Fibroblast of villous mesenchyme (primary cell): Measurements from ENCODE around the gene RRP36. TPM values are rescaled to one million over a fixed set of nuclear protein-coding genes. Genes with fewer than 3 reads are reported as not detected.

Source experiments
- DNase-seq: peaks from one replicate; pipeline ENCODE4 v3.0.0-alpha.2; 2010; ENCODE audit warnings: low read depth
- H3K4me3 ChIP-seq: 2 replicates; pipeline ENCODE4 v1.5.1; 2011; ENCODE audit warnings: low read depth, mild to moderate bottlenecking, low read length
- total RNA-seq: library from RNA; depleted of rRNA; stranded (reverse); fragments of >200 nt; gene quantifications from 2 replicates; pipeline ENCODE4 v1.2.3, GENCODE V29; 2012
- TF ChIP-seq, protein P1 (sequence below): IDR thresholded peaks from 2 replicates; pipeline ENCODE4 v1.5.1; 2012; ENCODE audit warnings: low read depth, mild to moderate bottlenecking, low read length; ENCODE audit not compliant: insufficient read depth

The RRP36 gene
- total RNA-seq, 1 donor, result 114 TPM

DNA sequence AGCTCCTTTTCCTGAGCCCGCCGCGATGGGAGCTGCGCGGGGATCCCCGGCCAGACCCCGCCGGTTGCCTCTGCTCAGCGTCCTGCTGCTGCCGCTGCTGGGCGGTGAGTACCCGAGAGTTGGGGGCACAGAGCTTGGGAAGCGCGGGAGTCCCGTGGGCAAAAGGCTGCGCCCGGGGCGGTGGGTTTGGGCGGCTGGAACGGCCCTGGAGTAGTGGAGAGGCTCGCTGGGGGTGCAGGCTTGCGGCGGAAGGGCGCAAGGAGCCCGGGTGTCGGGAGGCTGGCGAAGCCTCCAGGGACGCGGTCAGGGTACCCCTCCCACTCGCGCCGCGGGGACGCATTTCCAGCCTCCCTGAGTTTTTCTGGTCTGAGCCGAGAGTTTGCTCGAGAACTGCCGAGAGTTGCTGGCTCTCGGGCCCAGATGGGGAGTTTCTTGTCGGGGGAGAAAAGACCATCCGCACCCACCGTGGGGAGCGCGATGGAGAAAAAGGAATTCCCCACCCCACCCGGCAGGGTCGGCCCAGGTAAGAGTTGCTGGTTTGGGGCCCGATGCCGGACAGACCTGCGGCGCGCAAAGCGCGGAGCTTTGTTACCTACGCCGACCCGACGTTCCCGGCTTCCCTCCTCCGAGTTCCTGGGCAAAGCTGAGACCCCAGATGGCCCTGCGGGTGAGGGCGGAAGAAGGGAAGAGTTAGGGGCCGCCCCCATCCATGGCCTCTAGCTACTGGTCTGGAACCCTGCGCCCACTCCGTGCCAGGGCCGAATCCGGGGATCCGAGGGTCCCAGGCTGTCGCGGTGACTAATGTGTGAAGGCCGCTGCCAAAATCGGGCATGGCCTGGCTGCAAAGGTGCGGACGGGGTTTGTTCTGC is 55.3 kb downstream of the RRP36 start:
- peak; percentile 37 for DNase-seq
- TF ChIP-seq, protein P1, sequence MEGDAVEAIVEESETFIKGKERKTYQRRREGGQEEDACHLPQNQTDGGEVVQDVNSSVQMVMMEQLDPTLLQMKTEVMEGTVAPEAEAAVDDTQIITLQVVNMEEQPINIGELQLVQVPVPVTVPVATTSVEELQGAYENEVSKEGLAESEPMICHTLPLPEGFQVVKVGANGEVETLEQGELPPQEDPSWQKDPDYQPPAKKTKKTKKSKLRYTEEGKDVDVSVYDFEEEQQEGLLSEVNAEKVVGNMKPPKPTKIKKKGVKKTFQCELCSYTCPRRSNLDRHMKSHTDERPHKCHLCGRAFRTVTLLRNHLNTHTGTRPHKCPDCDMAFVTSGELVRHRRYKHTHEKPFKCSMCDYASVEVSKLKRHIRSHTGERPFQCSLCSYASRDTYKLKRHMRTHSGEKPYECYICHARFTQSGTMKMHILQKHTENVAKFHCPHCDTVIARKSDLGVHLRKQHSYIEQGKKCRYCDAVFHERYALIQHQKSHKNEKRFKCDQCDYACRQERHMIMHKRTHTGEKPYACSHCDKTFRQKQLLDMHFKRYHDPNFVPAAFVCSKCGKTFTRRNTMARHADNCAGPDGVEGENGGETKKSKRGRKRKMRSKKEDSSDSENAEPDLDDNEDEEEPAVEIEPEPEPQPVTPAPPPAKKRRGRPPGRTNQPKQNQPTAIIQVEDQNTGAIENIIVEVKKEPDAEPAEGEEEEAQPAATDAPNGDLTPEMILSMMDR, result no peak

DNA sequence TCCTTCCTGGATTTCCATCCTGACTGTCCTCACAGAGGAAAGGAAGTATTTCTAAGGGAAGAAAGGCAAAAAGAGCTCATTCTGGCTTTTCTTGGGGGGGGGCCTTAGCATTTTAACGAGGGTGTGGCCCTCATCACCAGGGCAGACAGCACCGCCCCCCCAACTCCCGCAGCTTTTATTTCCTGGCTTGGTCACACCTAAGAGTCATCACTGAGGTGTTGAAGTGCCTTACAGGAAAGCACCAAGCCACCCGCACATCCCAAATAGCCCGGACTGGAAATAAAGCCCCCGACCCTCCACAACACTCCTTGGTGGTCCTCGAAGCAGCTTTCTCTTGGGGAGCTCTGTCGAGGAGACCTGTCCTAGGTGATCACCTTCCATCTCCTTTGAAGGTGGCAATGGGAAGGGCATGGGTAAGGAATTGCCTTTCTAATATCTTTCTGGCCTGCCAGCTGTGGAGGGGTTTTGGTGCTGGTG is 55.9 kb downstream of the RRP36 start:
- TF ChIP-seq, protein P1, result no peak
- peak overlapping the region; percentile 93 for H3K4me3 ChIP-seq
- no peak for DNase-seq

More for the DNA sequence above, 55.3 kb downstream of the RRP36 start:
- peak overlapping the region; percentile 93 for H3K4me3 ChIP-seq

DNA sequence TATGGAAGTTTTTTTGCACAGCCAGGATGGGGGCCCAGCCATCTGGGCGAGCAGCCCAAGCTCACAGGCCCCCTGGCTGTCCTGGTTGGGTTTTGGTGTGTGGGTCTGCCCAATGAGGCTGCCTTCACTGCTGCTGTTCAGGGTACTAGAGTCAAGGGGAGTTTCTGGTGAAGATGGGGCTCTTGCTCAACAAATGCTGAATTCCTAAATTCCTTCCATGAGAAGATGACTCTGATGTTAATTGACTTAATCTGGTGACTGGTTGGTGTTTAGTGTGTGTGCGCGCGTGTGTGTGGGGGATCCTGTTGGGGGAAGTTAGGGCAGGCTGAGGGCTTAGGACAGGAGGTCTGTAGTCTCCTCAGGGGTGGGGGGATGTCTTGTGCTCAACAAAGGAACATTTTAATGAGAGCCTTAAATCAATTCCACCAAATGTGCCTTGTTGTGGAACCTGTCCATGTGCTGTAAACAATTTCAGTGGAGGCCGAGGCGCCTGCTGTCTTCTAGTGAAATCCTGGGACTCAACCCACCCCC is 56.6 kb downstream of the RRP36 start:
- peak overlapping the region; percentile 93 for H3K4me3 ChIP-seq
- TF ChIP-seq, protein P1, result no peak
- peak; percentile 83 for DNase-seq

DNA sequence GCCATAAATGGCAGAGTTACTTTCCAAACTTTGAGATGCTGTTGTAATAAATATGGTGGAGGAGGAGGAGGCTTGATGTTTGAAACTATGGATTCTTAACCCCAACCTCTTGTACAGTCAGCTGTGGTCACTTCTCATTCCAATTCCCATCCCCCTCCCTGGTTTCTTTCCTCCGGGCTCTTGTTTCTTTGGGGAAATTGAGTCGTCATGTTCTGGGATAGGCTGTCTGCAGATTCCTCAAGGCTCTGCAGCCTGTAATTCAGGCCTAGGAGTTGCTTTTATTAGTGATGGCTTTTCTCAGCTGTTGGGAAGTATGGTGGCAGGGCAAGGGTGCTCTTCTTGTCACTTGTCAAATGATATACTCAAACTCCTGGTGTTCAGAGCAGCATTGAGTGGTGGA is 57.3 kb downstream of the RRP36 start:
- TF ChIP-seq, protein P1, result no peak
- DNase-seq, result peak; percentile 87
- H3K4me3 ChIP-seq, result peak overlapping the region; percentile 93

Other genes starting within 250 kb of the RRP36 start
- gene BICRAL, start 239.6 kb upstream of the RRP36 start, total RNA-seq, result 4.5 and 5.6 TPM in 2 replicates
- gene RPL7L1, start 142.0 kb upstream of the RRP36 start, total RNA-seq, result 117 and 157 TPM in 2 replicates
- not detected in 2 replicates for gene PTCRA, start 105.6 kb upstream of the RRP36 start, total RNA-seq
- 26.7 and 36.7 TPM in 2 replicates for gene CNPY3, start 92.1 kb upstream of the RRP36 start, total RNA-seq
- 0.32 TPM in 1 of 2 replicates, not detected in the other for gene GNMT, start 60.9 kb upstream of the RRP36 start, total RNA-seq
- 26.4 and 41.0 TPM in 2 replicates for gene PEX6, start 42.4 kb upstream of the RRP36 start, total RNA-seq
- 34.8 and 47.5 TPM in 2 replicates for gene PPP2R5D, start 37.1 kb upstream of the RRP36 start, total RNA-seq
- 60.0 and 68.9 TPM in 2 replicates for gene MEA1, start 7.7 kb upstream of the RRP36 start, total RNA-seq
- 92.1 and 93.3 TPM in 2 replicates for gene KLHDC3, start 7.4 kb upstream of the RRP36 start, total RNA-seq
- 46.1 and 54.8 TPM in 2 replicates for gene CUL7, start 32.2 kb downstream of the RRP36 start, total RNA-seq
- 20.7 and 23.8 TPM in 2 replicates for gene MRPL2, start 37.8 kb downstream of the RRP36 start, total RNA-seq
- gene KLC4, start 38.0 kb downstream of the RRP36 start, total RNA-seq, result 16.0 and 16.1 TPM in 2 replicates
- gene PTK7, start 54.7 kb downstream of the RRP36 start, total RNA-seq, result 191 and 199 TPM in 2 replicates
- gene SRF, start 149.6 kb downstream of the RRP36 start, total RNA-seq, result 36.4 and 43.6 TPM in 2 replicates
- gene CUL9, start 160.6 kb downstream of the RRP36 start, total RNA-seq, result 23.3 and 27.7 TPM in 2 replicates
- gene DNPH1, start 207.9 kb downstream of the RRP36 start, total RNA-seq, result 21.6 and 41.9 TPM in 2 replicates
- not detected in 2 replicates for gene TTBK1, start 221.9 kb downstream of the RRP36 start, total RNA-seq